Endometrial microvascular endothelial cells (primary cell): ENCODE data around the gene CDK5RAP2. TPM values are rescaled to one million over a fixed set of nuclear protein-coding genes. Genes with fewer than 3 reads are reported as not detected.

Source experiments
- in situ Hi-C: cut with HindIII; loops from 2 replicates; pipeline ENCODE4 v1.10.0; 2017; ENCODE audit warnings: low sequenced_read_pairs, low pct_unique_long_range_greater_than_20kb; ENCODE audit errors: inconsistent ontology term
- total RNA-seq: library from RNA; depleted of rRNA; stranded (reverse); fragments of >200 nt; gene quantifications from one replicate; pipeline ENCODE4 v1.2.3, GENCODE V29; 2015; ENCODE audit errors: inconsistent ontology term

The CDK5RAP2 gene
- total RNA-seq, 1 donor from 2014 or later = 25.4 TPM

DNA sequence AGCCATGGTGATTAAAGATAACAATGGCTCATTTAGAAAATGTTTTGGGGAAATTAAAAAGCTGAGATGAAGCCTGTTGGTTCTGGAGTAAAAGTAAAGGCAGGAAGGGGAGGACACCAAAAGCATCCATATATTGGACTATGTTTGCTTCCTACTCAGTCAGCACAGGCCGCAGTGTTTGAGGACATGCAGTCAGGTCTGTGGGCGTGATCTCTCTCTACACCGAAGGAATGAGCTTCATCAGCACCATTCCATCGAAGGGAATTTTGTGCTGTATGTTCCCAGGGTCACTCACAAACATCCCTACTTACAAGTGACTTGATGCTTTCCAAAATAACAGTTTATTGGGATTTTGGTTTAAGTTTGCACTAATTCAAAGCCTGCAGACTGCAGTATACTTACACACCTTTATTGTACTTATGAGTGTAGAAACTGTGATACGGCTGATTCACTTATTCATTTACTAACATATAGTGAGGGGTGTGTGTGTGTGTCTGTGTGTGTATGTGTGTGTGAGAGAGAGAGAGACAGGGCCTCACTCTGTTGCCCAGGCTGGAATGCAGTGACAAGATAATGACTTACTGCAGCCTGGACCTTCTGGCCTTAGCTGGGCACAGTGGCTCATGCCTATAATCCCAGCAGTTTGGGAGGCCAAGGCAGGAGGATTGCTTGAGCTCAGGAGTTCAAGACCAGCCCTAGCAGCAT is 13.4 kb upstream of the CDK5RAP2 start:
- in situ Hi-C loops = no loop called here

DNA sequence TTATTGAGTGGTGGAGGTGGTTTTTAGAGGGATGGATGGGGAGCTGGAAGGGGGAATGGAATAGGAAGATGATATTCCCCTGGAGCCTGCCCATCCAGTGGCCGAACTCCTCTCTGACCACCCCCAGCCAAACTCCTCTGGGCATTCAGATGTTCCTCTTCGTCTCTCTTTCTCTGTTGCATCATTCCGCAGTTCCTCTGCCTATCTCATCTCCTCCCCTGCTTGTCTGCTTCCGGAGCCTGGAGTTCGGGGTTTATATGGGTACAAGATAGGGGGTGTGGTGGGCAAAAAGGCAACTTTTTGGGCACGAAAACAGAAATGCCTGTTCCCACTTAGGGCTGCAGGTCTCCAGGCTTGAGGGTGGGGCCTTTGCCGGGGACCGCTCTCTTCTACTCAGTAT is 12.2 kb upstream of the CDK5RAP2 start:
- in situ Hi-C loops = no loop called here

DNA sequence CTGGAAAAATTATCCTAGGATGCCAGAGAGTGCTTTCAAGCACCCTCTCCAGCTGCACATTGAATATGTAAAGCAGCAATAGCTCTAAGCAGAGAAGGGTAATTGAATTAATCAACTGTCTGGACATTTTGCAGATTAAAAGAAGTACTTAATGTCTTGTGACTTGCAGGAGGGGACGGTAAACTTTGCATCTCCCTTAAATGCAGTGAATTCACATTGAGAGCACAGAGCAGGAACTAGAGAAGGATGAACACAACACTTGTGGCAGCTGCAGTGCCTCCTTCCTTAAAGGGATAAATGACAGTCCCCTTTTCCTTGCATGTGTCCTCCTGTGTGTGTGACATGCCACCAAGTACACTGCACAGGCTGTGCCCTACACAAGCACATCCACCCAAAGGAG is 7.4 kb upstream of the CDK5RAP2 start:
- in situ Hi-C loops = no loop called here

DNA sequence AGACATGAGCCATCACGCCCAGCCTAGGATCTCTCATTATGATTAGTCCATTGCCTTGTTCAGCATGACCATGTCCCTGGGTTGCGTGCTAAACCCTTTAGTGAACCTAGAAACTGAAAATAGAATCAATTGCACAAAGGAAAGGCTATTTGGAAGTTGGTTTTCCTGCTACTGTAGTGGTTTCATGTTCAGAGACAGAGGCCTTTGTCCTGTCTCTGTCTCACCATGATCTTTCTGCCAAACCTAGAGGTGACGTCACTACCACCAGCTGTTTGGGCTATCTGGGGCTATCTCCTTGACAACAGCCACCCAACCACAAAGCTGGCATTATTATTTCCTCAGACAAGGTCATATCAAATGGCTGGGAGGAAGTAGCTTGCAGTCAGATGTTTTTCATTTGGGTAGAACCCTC is 4.0 kb upstream of the CDK5RAP2 start:
- in situ Hi-C loops = no loop called here

DNA sequence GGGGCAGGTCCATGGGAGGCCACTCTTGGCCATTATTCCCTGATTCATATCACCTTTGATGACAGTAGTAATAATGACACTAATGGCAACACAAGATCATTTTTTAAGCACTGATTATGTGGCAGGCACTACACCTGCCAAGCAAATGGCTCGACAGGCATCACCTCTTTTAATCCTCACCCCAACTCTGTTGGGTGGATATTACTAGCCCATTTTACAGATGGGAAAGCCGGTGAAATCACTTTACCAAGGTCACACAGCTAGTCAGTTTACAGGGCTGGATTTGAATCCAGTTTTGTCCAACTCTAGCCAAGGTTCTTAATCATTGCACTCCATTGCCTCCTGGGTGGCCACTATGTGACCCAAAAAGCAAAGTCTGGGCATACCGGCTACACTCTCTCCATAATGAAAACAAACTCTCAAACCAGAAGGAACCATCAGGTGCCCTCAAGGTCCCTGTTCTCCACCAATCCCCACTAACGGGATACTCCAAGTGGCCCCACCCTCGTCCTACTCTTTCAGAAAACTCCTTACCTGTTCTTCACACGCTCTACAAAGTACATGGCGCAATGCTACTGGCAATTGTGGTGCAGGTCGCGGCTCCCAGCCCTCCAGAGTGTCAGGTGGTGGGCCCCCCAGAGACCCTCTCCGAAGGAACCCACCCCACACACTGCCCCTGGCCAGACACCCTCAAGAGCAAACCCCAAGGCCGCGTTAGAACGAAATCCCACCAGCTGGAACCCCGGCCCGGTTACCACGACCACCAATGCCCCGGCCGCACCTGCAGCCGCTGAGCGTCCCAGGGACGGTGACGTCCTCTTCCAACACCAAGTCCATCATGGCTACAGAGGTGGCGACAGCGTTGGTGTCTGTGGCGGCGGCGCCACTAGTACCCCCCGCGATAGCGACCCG is 572 bp downstream of the CDK5RAP2 start:
- in situ Hi-C loops = no loop called here

DNA sequence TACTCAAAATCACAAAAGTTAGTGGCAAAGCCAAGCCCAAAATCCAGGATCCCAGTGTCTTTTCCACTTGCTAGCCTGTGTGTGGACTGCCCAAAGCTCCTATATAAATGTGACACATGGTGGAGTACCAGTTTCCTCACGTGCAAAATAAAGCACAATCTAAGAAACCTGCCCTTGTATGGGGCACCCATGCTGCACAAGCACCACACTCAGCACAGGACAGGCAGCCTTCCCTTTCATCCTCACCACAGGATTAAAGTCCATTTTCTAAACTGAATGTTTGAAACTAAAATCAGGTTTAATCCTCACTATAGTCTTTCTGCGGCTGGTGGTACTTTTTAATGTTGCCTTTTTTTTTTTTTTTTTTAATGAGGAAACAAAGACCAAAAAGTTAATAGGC is 5.5 kb downstream of the CDK5RAP2 start:
- in situ Hi-C loops = no loop called here

DNA sequence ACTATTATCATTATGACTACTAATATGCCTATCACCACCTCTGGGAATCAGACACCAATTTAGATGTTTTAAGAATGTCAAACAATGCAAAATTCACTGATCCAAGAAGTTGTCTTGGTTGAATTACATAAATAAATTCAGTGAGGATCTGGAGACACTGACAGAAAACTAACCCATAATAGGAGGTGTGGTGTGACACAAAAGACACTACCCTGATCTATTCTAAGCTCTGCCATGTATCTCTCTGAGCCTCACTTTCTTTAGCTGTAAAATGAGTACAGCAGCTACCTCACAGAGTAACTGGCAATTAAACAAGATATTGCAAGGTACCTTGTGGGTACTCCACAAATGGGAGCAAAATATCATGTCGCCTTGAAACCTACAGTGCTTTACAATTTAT is 7.5 kb downstream of the CDK5RAP2 start:
- in situ Hi-C loops = no loop called here

DNA sequence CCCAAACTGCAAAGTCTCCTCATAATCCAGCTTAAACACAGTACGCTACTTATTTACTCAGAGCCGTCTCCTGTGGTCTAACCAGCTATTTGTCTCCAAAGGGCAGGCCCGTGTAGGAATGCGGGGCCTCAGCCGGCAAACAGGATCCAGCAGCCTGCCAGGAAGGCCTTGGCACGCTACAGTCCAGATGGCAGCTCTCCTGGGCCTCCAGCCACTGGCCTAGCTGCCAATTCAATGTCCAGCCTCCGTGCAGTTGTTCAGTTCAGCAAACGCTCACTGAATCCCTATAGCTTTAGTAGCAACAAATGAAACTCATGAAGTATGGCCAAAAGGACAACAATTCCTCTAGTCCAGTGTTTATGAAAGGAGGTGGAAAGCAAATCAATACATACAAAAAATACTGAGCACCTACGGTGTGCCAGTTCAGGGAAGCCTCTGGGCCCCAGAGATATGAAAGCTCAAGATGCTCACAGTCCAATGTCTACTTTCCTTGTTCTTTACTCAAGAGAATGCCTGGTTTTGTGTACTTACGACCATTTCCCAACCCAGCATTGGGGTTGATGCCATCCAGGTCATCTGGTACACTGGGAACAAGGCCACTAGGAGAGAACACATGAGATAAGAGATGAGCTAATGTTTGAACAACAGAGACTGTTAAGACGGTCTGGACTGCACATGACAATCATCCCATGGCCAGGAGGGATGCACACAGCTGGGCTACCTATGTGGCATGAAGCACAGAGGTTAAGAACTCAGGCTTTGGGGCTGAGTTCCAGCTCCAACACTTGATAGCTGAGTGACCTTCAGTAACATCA is 8.3 kb downstream of the CDK5RAP2 start:
- in situ Hi-C loops = no loop called here

DNA sequence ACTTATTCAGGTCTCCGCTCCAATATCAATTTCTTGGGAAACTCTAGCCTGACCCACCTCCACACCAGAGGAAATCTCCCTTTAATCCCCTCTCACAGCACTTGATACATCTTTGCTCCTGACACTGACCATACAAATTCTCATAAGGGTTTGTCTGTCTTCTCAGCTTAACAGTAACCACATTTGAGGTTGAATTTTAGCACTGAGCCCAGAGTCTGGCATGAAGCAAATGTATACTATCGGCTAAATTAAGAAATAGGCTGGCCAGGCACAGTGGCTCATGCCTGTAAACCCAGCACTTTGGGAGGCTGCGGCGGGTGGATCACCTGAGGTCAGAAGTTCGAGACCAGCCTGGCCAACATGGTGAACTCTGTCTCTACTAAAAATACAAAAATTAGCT is 9.7 kb downstream of the CDK5RAP2 start:
- in situ Hi-C loops = no loop called here

DNA sequence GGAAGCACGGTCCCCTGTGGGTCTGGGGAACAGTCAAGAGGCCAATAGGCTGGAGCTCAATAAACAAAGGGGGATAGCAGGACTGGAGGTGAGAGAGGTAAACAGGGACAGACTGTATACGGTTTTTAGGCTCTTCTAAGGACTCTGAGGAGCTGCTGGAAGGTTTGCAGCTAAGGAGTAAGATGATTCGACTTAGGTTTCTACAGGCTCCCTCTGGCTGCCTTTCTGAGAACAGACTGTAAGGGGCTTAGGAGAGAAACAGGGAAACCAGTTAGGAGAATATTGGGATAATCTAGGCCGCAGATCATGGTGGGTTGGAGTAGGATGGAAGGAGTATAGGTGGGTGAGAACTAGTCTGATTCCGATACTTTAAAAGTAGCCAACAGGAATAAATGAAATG is 10.4 kb downstream of the CDK5RAP2 start:
- in situ Hi-C loops = no loop called here

DNA sequence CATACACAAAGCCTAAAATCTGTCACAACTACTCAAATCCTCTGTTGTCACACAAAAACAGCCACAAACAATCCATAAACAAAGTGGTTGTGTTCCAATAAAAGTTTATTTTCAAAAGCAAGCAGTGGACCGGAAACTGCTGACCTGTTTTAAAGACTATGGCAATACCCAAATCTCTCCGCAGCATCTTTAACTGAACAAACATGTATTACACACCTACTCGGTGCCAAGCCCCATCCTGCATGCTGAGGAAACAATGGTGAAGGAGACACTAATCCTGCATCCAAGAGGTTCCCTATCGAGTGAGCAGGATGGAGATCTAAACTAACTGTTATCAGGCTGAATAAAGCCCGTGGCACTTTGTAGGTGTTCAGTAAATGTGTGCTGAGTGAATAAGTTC is 11.2 kb downstream of the CDK5RAP2 start:
- in situ Hi-C loops = no loop called here

DNA sequence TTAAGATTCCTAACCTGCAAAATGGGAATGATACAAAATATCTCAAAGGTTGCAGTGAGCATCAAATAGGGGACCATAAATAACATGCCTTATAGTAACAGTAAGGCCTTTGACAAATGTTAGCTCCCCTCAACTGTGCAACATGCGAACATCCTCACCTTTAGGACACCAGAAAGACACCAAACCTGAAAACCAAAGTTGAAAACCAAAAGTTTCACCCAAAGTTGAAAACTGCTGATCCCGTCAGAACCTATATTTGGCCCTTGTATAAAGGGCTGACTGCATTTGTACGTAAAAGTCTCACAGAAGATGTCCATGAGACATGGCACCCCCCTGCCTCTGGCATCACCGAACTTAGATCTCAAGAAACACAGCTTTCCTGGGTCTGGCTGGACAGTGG is 12.1 kb downstream of the CDK5RAP2 start:
- in situ Hi-C loops = no loop called here

DNA sequence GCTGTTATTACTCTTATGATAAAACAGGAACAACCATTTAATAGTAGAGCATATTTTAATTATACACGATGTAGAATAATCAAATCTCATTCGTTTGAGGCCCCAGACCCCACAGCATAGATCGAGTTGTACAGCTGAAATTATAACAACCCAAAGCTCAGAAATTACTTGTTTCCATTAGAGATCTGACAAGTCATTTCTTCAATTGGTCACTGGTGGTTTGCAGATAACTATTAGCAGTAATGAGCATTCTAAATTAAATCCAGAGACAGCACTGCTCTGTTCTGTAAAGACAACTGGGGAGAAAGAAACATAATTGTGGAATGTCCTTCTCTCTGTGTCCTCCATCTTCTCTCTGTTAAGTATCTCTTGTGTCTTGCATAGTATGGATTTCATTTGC is 12.9 kb downstream of the CDK5RAP2 start:
- in situ Hi-C loops = no loop called here

DNA sequence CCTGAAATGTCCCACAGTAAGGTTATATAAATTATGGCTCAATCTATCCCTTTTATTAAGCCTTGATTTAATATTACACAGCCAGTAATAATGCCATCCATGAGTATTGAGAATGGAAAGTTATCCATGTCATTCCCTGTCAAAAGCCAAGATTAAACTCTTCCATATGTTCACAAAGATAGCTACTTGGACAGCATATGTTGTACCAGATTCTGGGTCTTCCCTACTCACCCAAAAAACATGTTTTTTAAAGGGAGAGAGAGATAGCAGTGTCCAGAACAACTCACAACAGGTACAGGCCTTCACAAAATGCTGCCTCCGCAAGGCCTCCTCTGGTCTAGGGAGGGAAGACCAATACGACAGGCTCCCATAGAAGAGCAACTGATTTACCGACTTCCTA is 15.4 kb downstream of the CDK5RAP2 start:
- in situ Hi-C loops = no loop called here

DNA sequence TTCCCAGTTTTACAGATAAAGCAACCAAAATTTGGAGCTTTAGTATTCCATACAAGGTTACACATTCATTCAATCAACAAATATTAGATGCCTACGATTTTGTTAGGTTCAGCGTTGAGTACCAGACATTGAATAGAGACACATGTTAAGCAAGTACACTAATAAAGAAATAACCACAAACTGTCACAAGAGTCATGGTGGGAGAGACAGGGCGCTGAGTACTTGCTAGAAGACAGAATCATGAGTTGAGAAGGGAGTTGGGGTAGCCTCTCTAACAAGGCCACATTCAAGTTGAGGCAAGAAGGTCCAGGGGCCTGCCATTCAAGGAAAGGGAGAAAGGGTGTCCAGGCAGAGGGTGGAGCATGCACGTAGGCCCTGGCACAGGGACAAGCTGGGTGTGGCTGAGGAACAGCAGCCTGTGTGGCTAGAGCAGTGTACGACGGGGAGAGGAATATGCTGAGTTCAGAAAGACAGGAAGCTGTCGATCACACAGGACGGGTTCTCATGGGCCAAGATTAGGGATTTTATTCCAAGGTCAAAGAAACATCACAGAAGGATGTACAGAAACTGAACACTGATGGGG is 17.0 kb downstream of the CDK5RAP2 start:
- in situ Hi-C loops = no loop called here

DNA sequence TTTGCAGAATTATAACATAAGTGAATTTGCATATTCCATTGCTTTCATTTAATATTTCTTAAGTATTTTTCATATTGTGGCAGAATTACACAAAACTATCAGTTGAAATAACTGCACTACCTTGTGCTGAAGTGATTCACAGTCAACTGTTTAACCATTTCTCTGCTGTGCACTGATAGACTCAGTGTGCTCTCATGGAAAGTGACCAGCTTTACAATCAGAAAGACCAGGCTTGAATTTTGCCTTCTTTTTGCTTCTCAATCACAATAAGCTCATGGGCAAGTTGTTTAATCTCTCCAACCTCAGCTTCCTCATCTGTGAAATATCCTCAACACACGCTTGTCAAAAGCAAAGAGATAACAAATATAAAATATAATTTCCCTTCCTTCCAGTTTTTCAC is 18.3 kb downstream of the CDK5RAP2 start:
- in situ Hi-C loops = no loop called here

DNA sequence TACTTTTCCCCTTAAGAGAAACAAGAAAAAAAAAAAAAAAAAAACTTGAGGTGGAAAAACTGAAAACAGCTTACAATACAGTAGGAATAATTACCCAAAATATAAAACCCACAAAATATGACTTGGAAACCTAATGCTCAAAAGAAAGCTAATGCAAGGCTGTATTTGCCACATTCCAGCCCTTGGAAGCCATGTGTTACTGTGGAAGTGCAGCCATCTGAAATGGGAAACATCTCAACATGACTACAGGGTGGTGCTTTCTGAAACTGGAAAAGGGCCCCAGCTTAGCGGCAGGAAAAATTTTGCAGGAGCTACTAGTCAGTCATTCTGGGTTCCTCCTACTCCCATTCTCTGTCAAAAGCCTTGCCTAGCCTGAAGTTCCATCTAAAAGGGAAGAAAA is 20.4 kb downstream of the CDK5RAP2 start:
- in situ Hi-C loops = no loop called here

DNA sequence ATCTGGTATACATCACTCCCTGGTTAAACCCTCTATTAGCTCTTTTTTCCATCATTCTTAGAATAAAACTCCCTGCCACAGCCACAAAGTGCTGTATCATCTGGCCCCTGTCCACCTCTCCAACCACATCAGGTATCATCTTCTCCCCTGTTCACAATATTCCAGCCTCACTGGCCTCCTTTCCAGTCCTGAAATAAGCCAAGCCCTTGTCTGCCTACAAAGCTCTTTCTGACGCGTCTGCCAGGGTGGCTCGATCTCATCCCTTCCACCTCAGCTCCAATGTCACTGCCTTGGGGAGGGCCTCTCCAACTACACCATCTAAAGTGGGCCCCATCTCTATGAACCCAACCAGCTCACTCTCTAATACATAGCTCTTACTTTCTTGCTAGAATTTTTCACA is 21.5 kb downstream of the CDK5RAP2 start:
- in situ Hi-C loops = no loop called here

DNA sequence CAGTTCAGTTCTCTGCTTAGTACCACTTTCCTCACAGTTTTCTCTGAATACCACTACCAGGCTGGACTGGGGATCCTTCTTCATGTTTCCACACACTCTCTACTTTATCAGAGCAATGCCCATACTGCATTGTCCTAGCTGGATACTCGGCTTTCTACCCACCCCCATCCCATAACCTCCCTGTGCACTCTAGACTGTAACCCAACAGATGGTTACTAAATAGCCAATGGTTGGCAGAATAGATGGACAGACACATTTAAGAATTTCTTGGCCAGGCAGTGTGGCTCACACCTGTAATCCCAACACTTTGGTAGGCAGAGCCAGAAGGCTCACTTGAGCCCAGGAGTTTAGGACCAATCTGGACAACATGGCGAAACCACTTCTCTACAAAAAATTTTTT is 22.8 kb downstream of the CDK5RAP2 start:
- in situ Hi-C loops = no loop called here
